ACC112 (cell line): ENCODE results near the gene RTP1.
"Not testable (repeated sequence)": the region's sequence is repeated elsewhere in the genome, so short reads cannot be mapped to it uniquely, and the experiment has no call there.

ENCODE experiments used
- H2AFZ ChIP-seq: fragments of 200-600 bp; sonication (generic); one replicate; pipeline ENCODE4 v1.6.0; 2017; ENCODE audit warnings: antibody characterized with exemption, low read length; ENCODE audit not compliant: unreplicated experiment
- H3K27ac ChIP-seq: fragments of 200-600 bp; sonication (generic); 2 replicates; pipeline ENCODE4 v1.5.1; 2014; ENCODE audit warnings: low read depth, mild to moderate bottlenecking, antibody characterized with exemption, low read length, moderate library complexity
- H3K27me3 ChIP-seq: fragments of 200-600 bp; sonication (generic); 2 replicates; pipeline ENCODE4 v1.6.1; 2014; ENCODE audit warnings: mild to moderate bottlenecking, antibody characterized with exemption, low read length, moderate library complexity, mixed read lengths; ENCODE audit not compliant: insufficient read depth
- H3K36me3 ChIP-seq: fragments of 200-600 bp; sonication (generic); 2 replicates; pipeline ENCODE4 v1.6.1; 2016; ENCODE audit warnings: mild to moderate bottlenecking, antibody characterized with exemption, low read length, moderate library complexity, mixed read lengths; ENCODE audit not compliant: insufficient read depth
- H3K4me1 ChIP-seq: fragments of 200-600 bp; sonication (generic); one replicate; pipeline ENCODE4 v1.6.1; 2016; ENCODE audit warnings: low read length, mixed read lengths; ENCODE audit not compliant: insufficient read depth, unreplicated experiment, control insufficient read depth
- H3K4me3 ChIP-seq: fragments of 200-600 bp; sonication (generic); 2 replicates; pipeline ENCODE4 v1.5.1; 2014; ENCODE audit warnings: mild to moderate bottlenecking, low read depth, low read length
- H3K79me2 ChIP-seq: fragments of 200-600 bp; sonication (generic); one replicate; pipeline ENCODE4 v1.6.0; 2016; ENCODE audit warnings: low read length; ENCODE audit not compliant: control insufficient read depth, unreplicated experiment, insufficient read depth

The RTP1 gene, protein sequence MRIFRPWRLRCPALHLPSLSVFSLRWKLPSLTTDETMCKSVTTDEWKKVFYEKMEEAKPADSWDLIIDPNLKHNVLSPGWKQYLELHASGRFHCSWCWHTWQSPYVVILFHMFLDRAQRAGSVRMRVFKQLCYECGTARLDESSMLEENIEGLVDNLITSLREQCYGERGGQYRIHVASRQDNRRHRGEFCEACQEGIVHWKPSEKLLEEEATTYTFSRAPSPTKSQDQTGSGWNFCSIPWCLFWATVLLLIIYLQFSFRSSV

DNA sequence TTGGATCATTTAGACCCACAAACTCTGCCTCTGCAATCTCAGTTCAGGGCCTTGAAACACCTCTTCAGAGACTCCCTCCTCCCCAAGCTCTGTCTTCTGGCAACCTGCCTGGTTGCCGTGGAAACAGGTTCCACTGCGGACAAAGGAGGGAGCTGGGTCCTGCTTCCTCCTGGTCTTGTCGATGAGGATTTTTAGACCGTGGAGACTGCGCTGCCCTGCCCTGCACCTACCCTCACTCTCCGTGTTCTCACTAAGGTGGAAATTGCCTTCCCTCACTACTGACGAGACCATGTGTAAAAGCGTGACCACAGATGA is at the start of gene RTP1:
Gene RTP1, plus strand, starts transcription at position 152 of the 315 bp plus-strand sequence. Its CDS starts 30 bp downstream, at position 182.
- Histone ChIP-seq H3K36me3 (no peaks in the 10 kb centered on the region), H3K4me3 (no peak within 1 kb of the TSS), H3K27me3 (peaks cover 19% of the 10 kb centered on the region; the same call in 1 of the 2 replicates), H3K27ac (no peak within 1 kb of the TSS), H3K79me2 (no peaks in the 10 kb centered on the region), H3K4me1 (no peaks in the 10 kb centered on the region), H2AFZ (no peak within 1 kb of the TSS)

DNA sequence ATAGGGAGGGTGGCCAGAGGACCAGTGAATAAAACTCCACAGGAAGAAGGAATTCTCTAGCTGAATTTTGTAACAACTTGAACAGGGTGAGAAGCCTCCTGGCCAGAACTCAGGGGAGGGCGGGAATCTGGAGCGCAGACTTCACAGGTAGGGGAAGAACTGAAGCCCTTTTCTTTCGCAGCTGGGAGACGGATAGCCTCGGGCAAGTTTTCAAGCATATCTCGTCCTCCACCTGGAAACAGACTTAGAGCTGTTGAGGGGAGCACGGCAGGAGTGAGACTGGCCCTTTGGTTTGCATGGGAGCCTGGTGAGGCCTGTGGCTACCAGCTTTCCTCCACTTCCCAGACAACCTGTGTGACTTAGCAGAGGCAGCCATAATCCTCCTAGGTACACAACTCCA is 47.1 kb upstream of the RTP1 start:
- no peak overlapping the region for H2AFZ ChIP-seq
- H3K4me1 ChIP-seq: no peaks in the 10 kb centered on the region
- H3K4me3 ChIP-seq: no peak overlapping the region

DNA sequence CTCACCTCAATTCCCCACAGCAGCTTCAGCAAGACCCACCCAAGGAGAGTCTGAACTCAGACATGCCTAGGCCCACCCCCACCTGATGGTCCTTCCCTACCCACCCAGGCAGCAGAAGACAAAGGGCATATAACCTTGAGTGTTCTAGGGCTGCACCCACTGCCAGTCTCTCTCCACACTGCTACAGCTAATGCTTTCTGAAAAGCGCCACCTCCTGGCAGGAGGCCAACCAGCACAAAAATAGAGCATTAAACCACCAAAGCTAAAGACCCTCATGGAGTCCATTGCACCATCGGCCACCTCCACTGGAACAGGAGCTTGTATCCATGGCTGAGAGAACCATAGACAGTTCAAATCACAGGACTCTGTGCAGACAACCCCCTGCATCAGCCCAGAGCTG is 46.7 kb upstream of the RTP1 start:
- Histone ChIP-seq H3K27me3 (peaks cover 44% of the 10 kb centered on the region), H2AFZ (no peak overlapping the region), H3K4me1 (no peaks in the 10 kb centered on the region)

More for the DNA sequence above, 47.1 kb upstream of the RTP1 start:
- Histone ChIP-seq H3K27me3 (peaks cover 46% of the 10 kb centered on the region), H3K79me2 (no peaks in the 10 kb centered on the region), H3K36me3 (no peaks in the 10 kb centered on the region), H3K27ac (no peak overlapping the region)

DNA sequence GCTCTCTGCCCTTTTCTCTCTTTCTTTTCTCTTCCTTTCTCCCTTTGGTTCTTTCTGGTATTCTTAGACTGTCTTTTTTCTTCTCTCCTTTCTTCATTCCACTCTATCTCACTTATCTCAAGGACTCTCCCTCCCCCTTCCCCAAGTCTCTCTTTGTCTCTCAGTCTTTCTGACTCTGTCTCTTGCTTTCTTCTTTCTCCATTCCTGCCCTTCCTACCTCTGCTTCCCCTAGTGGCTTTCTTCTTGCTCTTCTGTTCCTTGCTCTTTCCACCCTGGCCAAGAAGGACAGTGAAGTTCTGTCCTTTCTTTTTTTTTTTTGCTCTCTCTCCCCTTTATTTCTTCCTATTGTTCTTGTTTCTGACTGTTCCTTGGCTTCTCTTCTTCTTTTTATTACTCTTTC is 35.7 kb upstream of the RTP1 start:
- no peak overlapping the region for H2AFZ ChIP-seq
- H3K27ac ChIP-seq: no peak overlapping the region
- H3K36me3 ChIP-seq: no peaks in the 10 kb centered on the region
- H3K4me3 ChIP-seq: no peak overlapping the region
- peaks cover 48% of the 10 kb centered on the region for H3K27me3 ChIP-seq
- H3K4me1 ChIP-seq: no peaks in the 10 kb centered on the region
- H3K79me2 ChIP-seq: no peaks in the 10 kb centered on the region

More for the DNA sequence above, 46.7 kb upstream of the RTP1 start:
- Histone ChIP-seq H3K27ac (no peak overlapping the region), H3K4me3 (no peak overlapping the region), H3K36me3 (no peaks in the 10 kb centered on the region), H3K79me2 (no peaks in the 10 kb centered on the region)

DNA sequence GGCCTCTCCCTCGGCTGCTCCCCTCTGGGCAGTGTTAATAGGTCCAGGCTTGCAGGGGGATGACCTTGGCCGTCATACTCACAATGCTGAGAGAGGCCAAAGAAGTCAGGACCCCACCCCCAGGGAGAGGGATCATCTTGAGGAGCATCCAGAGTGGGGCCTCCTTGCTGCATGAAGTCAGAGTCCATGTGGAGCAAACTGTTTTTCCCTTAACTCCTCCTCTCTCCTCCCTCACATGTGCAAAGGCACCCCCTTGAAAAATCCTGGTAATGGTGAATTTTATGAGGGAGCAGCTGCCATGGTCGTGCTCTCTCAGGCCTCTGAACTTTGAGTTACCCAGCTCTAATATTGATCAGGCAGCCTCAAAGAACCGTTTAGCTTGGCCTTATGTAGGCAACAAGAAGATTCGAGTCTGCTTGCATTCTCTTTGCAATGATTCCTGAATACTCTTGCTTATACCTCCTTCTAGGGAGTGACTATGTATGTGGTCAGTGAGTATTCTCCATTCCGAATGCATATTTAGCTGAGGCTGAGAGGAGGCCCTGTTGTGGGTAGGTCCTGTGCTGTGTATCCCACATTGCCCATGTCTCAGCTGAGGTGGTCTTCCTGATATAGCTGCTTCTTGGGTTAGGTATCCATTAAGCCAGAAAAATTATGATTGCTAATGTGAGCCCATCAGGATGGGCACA is 34.9 kb upstream of the RTP1 start:
- H3K36me3 ChIP-seq: no peaks in the 10 kb centered on the region
- H2AFZ ChIP-seq: no peak overlapping the region
- H3K27me3 ChIP-seq: peaks cover 48% of the 10 kb centered on the region
- H3K4me1 ChIP-seq: no peaks in the 10 kb centered on the region
- H3K4me3 ChIP-seq: no peak overlapping the region
- H3K27ac ChIP-seq: no peak overlapping the region
- no peaks in the 10 kb centered on the region for H3K79me2 ChIP-seq

DNA sequence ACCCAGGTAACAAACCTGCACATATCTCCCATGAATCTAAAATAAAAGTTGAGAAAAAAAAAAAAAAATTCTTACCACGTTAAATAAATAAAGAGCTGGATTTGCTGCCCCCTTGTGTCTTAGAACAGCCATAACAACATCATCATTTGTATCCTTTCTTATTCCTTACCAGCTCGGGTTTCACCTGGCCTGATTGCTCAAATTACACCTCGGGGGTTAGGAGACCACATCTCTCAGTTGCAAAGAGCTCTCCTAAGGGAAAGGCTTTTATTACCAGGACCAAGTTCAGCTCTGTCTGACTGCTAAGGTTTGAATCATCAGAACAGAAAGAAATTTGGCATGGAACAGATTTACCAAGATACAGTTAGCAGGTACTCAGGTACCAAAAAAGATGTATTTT is 32.1 kb upstream of the RTP1 start:
- Histone ChIP-seq H3K4me3 (no peak overlapping the region), H3K4me1 (peaks cover 6% of the 10 kb centered on the region), H2AFZ (no peak overlapping the region), H3K36me3 (no peaks in the 10 kb centered on the region), H3K27me3 (peaks cover 30% of the 10 kb centered on the region), H3K79me2 (no peaks in the 10 kb centered on the region), H3K27ac (no peak overlapping the region)

DNA sequence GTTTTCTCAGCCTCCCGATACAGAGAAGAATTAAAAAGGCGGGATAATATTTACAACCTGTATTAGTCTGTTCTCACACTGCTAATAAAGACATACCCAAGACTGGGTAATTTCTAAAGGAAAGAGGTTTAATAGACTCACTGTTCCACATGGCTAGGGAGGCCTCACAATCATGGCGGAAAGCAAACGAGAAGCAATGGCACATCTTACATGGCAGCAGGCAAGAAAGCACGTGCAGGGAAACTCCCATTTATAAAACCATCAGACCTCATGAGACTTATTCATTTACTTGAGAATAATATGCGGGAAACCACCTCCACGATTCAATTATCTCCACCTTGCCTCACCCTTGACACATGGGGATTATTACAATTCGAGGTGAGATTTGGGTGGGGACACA is 30.5 kb upstream of the RTP1 start:
- H3K36me3 ChIP-seq: no peaks in the 10 kb centered on the region
- H3K79me2 ChIP-seq: no peaks in the 10 kb centered on the region
- H3K27me3 ChIP-seq: peaks cover 14% of the 10 kb centered on the region
- H3K4me3 ChIP-seq: no peak overlapping the region
- no peak overlapping the region for H2AFZ ChIP-seq
- no peak overlapping the region for H3K27ac ChIP-seq
- peaks cover 12% of the 10 kb centered on the region for H3K4me1 ChIP-seq

DNA sequence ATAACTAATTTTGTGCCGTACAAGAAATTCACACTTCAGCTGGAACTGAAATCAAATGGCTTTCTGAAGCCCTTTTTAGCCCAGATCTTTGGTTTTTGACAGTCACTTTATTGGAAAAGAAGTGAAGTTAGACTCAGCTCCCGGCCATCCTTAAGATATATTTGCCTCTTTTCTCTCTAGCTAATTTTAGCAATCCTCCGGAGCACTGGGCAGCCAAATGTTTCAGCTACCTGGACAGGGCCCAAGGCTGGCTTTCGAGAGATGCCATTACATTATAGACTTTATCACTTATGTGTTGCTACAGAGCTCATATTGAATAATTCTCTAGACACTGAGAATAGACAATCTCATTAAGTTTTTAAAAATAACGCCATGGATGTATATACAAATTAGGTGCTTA is 29.5 kb upstream of the RTP1 start:
- Histone ChIP-seq H2AFZ (no peak overlapping the region), H3K4me1 (peaks cover 12% of the 10 kb centered on the region), H3K79me2 (no peaks in the 10 kb centered on the region), H3K27me3 (peaks cover 4% of the 10 kb centered on the region; the same call in 1 of the 2 replicates), H3K4me3 (no peak overlapping the region), H3K36me3 (no peaks in the 10 kb centered on the region), H3K27ac (no peak overlapping the region)

DNA sequence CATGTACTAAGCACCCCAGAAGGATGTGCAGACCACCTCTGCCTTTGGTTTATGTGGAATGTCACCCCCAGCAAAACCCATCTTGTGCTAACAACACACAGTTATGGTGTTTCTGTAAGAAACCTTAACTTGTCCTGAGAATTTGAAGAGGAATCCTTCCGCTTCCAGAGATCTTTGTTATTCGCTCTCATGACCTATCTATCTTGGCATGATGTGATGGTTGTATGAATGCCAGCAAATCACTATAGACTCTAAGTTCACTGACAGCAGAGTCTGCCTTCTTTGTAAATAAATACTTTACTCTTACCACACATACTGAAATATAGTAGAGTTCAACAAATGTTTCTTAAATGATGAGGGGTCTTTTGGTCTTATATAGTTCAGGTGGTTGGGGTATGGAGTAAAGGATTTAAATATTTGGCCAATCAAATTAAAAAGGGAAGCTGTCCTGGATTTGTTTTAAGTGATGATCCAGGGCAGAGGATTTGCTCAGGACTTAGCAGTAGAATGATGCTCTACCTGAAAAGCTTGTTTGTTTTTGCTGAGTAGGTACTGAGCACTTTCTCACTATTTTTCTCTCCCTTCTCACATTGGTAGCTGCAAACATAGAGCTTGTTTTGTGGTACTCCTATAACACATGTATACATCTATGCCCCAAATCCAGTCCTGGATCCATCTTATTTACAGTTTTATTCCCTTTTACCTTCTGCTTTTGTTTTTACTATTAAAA is 27.9 kb upstream of the RTP1 start:
- no peak overlapping the region for H3K4me3 ChIP-seq
- no peak overlapping the region for H3K27ac ChIP-seq
- no peaks in the 10 kb centered on the region for H3K27me3 ChIP-seq
- peaks cover 12% of the 10 kb centered on the region for H3K4me1 ChIP-seq
- H3K36me3 ChIP-seq: no peaks in the 10 kb centered on the region
- H3K79me2 ChIP-seq: no peaks in the 10 kb centered on the region
- H2AFZ ChIP-seq: no peak overlapping the region

DNA sequence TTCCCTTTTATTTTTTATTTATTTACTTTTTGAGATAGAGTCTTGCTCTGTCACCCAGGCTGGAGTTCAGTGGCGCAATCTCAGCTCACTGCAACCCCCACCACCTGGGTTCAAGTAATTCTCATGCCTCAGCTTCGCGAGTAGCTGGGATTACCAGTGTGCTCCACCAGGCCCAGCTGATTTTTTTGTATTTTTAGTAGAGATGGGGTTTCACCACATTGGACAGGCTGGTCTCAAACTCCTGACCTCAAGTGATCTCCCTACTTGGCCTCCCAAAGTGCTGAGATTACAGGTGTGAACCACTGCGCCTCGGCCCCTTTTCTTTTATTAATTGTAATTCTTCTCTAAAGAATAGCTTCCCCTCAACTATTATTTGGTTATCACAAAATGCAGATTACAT is 26.4 kb upstream of the RTP1 start:
- not testable (repeated sequence) for H3K27me3 ChIP-seq, H3K27ac ChIP-seq, H3K79me2 ChIP-seq, H3K36me3 ChIP-seq, H3K4me3 ChIP-seq, H2AFZ ChIP-seq
- H3K4me1 ChIP-seq: peaks cover 12% of the 10 kb centered on the region

DNA sequence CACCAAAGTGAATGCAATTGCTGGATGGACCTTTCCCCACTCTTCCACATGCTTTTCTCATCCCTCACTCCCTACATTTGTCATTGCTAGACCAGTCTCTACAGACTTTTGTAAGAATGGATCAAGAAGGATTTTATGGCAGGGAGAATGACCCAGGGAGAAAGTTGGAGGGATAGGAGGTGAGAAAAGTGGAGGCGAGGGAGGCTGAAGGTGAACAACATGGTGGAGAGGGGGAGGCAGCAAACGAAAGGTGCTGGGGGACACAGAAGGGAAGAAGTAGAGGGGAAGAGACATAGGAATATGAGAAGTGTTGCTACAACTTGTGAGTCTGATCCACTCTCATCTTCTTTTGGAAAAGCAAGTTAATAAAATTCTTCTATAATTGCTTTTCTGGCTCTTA is 24.4 kb upstream of the RTP1 start:
- no peaks in the 10 kb centered on the region for H3K79me2 ChIP-seq
- no peak overlapping the region for H2AFZ ChIP-seq
- H3K4me1 ChIP-seq: peaks cover 12% of the 10 kb centered on the region
- no peaks in the 10 kb centered on the region for H3K27me3 ChIP-seq
- H3K4me3 ChIP-seq: no peak overlapping the region
- H3K36me3 ChIP-seq: no peaks in the 10 kb centered on the region
- no peak overlapping the region for H3K27ac ChIP-seq
